ENCODE results near the gene FBN1.

The FBN1 gene

DNA sequence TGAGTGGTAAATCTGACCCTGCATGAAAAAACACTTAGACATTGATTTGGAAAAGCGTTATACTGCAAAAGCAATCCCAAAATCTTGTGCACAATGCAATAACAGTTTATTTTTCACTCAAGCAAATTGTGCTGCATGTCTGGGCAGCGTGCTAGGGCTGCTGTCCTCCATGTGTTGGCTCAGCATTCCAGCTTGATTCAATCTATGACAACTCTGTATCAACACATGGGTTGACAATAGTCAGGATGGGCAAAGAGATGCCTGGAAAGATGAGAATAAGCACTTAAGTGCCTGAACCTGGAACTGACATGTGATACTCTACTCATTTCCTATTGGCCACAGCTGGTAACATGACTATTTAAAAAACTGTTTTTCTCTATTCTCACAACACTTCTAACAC, 262.5 kb downstream of the FBN1 start:
- H3K4me1 Mint-ChIP-seq: no peaks in the 10 kb centered on the region
- ATAC-seq (no peak), DNase-seq (ENCODE audit: low spot score in 2 of 2) (no peak)
- H3K27ac Mint-ChIP-seq: no peak overlapping the region
- no peak overlapping the region for H3K4me3 Mint-ChIP-seq
- H3K9me3 Mint-ChIP-seq: no peaks in the 10 kb centered on the region
- no peaks in the 10 kb centered on the region for H3K36me3 Mint-ChIP-seq

DNA sequence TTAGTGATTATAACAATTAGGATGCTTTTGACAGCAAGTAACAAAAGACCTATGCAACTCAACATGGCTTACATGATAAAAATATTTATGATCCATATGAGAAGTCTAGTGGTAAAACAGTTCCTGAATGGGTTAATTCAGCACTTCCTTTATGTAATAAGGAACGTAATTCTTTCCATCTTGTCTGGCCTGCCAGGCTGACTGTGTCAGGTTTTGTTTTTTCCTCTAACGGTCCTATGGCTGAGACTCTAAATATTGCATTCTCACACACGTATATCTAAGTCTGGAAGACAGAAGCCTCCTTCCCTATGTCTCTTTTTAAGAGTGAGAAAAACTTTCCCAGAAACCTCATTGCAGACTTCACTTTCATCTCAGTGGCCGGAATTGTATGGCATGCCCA, 263.6 kb downstream of the FBN1 start:
- H3K36me3 Mint-ChIP-seq: no peaks in the 10 kb centered on the region
- H3K4me3 Mint-ChIP-seq: no peak overlapping the region
- ATAC-seq (no peak), DNase-seq (ENCODE audit: low spot score in 2 of 2) (no peak)
- H3K9me3 Mint-ChIP-seq: no peaks in the 10 kb centered on the region
- H3K27ac Mint-ChIP-seq: no peak overlapping the region
- no peaks in the 10 kb centered on the region for H3K4me1 Mint-ChIP-seq

DNA sequence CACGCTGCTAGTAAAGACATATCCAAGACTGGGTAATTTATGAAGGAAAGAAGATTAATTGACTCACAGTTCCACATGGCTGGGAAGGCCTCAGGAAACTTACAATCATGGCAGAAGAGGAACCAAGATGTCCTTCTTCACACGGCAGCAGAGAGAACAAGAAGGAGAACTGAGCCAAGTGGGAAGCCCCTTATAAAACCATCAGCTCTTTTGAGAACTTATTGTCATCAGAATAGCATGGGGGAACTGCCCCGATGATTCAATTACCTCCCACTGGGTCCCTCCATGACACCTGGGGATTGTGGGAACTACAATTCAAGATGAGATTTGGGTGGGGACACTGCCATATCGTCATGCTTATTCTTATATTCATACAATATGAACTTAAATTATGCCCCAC, 265.3 kb downstream of the FBN1 start:
- no peak for DNase-seq (ENCODE audit: low spot score in 2 of 2)
- H3K4me1 Mint-ChIP-seq: no peaks in the 10 kb centered on the region
- no peaks in the 10 kb centered on the region for H3K36me3 Mint-ChIP-seq
- H3K9me3 Mint-ChIP-seq: no peaks in the 10 kb centered on the region
- ATAC-seq: no peak
- H3K27ac Mint-ChIP-seq: no peak overlapping the region
- H3K4me3 Mint-ChIP-seq: no peak overlapping the region

DNA sequence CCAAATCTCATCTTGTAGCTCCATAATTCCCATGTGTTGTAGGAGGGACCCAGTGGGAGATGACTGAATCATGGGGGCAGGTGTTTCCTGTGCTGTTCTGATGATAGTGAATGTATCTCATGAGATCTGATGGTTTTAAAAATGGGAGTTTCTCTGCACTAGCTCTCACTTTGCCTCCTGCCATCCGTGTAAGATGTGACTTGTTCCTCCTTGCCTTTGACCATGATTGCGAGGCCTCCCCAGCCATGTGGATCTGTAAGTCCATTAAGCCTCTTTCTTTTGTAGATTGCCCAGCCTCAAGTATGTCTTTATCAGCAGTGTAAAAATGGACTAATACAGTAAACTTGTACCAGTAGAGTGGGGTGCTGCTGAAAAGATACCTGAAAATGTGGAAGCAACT, 269.7 kb downstream of the FBN1 start:
- ATAC-seq: no peak
- no peak overlapping the region for H3K27ac Mint-ChIP-seq
- no peaks in the 10 kb centered on the region for H3K9me3 Mint-ChIP-seq
- no peaks in the 10 kb centered on the region for H3K36me3 Mint-ChIP-seq
- no peaks in the 10 kb centered on the region for H3K4me1 Mint-ChIP-seq
- no peak overlapping the region for H3K4me3 Mint-ChIP-seq
- no peak for DNase-seq (ENCODE audit: low spot score in 2 of 2)

DNA sequence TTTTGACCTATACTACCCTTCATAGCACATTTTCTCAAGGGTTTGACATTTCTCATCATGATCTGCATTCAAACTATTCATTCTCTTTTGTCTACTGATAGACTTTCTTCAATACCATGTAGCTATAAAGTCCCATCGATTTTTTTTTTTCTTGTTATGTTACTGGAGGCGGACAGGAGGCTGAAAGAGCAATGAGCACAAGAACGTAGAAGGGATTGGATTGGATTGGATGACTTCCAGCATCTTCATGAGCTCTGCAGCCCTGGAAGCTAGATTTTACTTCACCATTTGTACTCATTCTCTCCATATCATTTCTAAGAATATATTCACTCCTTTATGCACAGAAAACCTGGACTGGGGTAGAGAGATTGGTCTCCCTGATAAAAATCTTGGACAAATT, 271.0 kb downstream of the FBN1 start:
- no peaks in the 10 kb centered on the region for H3K36me3 Mint-ChIP-seq
- ATAC-seq: no peak
- no peak overlapping the region for H3K4me3 Mint-ChIP-seq
- DNase-seq (ENCODE audit: low spot score in 2 of 2): no peak
- H3K9me3 Mint-ChIP-seq: no peaks in the 10 kb centered on the region
- no peak overlapping the region for H3K27ac Mint-ChIP-seq
- H3K4me1 Mint-ChIP-seq: no peaks in the 10 kb centered on the region

DNA sequence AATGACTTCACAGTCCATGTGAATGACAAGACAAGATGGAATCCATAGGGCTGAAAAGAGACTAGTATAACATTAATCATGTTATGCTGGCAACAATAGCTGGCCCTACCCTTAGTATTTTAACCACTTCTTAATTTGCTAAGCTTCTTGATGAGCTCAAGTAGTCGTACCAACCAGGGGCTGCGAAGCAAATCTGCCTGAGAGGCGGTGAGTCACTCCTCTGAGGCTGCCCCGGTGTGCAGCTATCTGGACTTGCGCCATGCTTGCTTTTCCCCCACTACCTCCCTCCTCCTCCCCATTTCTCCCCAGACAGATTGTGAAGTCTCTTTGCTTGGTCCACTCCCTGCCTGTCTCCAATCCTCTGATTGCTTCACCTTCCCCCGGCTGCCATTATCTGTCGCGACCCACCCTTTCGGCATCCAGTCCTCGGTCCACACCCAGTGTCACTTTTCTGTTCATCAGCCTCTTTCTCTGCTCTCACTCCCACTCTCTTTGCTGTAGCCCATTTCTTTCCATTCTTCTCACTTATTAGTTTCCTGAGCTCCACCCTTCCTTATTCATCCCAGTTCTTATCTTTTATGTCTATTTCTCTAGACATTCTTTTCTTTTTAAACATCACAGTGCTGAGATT, 271.6 kb downstream of the FBN1 start:
- Mint-ChIP-seq H3K27ac (no peak overlapping the region), H3K4me3 (no peak overlapping the region), H3K4me1 (no peaks in the 10 kb centered on the region), H3K36me3 (no peaks in the 10 kb centered on the region), H3K9me3 (no peaks in the 10 kb centered on the region)
- DNase-seq (ENCODE audit: low spot score in 2 of 2) (no peak), ATAC-seq (no peak)

DNA sequence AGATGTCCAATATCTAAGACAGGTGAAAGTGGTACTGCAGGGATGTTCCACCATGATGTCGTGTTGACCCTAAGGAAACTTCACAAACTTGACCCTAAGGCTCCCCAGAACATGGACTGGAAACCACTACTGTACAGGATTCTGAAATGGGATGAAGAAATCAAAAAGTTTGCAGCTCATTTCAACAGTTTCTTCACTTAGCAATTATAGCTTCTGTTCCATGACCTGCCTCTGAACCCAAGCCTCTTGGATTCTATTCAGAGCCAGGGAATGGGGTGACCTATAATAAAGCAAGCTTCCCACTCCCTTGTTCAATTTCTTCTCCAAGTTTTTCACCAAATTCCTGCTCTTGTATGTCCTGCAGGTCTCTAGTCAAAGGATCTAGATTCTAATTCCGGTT, 273.5 kb downstream of the FBN1 start:
- Mint-ChIP-seq H3K36me3 (no peaks in the 10 kb centered on the region), H3K4me1 (no peaks in the 10 kb centered on the region), H3K9me3 (no peaks in the 10 kb centered on the region), H3K27ac (no peak overlapping the region), H3K4me3 (no peak overlapping the region)
- DNase-seq (ENCODE audit: low spot score in 2 of 2) (no peak), ATAC-seq (no peak)

DNA sequence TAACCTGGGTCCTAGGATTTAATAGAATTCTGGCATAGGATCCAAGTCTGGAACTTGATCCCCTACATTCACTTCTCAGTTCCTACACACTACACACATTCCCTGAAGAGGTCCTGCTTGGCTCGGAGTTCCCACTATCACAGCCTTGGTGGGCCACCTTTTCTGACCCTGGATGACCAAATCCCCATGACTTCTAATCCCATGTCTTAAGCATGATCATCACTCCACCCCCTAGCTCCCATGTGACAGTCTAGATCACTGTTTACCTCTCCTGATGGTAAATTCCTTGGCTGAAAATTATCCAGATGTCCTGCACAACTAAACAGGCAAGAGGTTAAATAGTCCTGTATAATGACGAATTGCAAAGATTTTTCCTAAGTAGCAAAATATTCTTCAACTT, 274.0 kb downstream of the FBN1 start:
- ATAC-seq: no peak
- H3K9me3 Mint-ChIP-seq: no peaks in the 10 kb centered on the region
- DNase-seq (ENCODE audit: low spot score in 2 of 2): no peak
- no peaks in the 10 kb centered on the region for H3K36me3 Mint-ChIP-seq
- H3K4me3 Mint-ChIP-seq: no peak overlapping the region
- no peak overlapping the region for H3K27ac Mint-ChIP-seq
- no peaks in the 10 kb centered on the region for H3K4me1 Mint-ChIP-seq

DNA sequence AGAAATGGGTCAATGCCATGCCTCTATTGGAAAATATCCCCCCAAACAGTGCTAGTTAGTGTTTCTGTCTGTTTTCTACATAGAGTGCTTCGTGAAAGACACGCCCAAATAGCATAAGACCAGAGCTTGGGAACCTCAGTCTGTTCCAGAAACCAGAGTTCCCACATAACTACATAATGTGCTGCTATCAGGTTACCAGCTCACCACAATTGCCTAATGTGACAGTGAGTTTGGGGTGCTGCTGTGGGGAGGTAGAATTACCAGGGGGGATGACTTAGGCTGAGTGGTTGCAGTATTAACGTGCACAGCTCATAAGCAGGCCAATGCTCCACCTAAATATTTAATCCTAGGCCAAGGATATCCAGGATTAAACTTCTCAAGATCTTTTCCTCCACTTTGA, 275.0 kb downstream of the FBN1 start:
- ATAC-seq (no peak), DNase-seq (ENCODE audit: low spot score in 2 of 2) (no peak)
- Mint-ChIP-seq H3K4me1 (no peaks in the 10 kb centered on the region), H3K9me3 (no peaks in the 10 kb centered on the region), H3K36me3 (no peaks in the 10 kb centered on the region), H3K4me3 (no peak overlapping the region), H3K27ac (no peak overlapping the region)

DNA sequence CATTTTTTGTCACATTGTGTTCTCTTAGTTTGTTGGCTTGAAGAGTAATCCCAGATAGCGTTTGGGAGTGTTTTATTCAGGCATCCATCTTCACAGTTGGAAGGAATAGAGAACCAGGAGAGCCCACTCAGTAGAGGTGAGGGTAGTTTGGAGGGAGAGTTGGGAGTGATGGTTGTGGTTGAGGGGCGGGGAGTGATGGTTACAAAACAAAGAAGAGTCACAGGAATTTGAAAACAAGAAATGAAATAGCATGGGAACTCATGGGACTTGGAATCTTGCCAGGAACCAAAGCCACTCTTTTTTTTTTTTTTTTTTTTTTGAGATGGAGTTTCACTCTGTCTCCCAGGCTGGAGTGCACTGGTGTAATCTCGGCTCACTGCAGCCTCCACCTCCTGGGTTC, 278.0 kb downstream of the FBN1 start:
- ATAC-seq: no peak
- Mint-ChIP-seq H3K4me3 (no peak overlapping the region), H3K36me3 (no peaks in the 10 kb centered on the region), H3K27ac (no peak overlapping the region), H3K9me3 (no peaks in the 10 kb centered on the region), H3K4me1 (no peaks in the 10 kb centered on the region)
- DNase-seq (ENCODE audit: low spot score in 2 of 2): no peak

DNA sequence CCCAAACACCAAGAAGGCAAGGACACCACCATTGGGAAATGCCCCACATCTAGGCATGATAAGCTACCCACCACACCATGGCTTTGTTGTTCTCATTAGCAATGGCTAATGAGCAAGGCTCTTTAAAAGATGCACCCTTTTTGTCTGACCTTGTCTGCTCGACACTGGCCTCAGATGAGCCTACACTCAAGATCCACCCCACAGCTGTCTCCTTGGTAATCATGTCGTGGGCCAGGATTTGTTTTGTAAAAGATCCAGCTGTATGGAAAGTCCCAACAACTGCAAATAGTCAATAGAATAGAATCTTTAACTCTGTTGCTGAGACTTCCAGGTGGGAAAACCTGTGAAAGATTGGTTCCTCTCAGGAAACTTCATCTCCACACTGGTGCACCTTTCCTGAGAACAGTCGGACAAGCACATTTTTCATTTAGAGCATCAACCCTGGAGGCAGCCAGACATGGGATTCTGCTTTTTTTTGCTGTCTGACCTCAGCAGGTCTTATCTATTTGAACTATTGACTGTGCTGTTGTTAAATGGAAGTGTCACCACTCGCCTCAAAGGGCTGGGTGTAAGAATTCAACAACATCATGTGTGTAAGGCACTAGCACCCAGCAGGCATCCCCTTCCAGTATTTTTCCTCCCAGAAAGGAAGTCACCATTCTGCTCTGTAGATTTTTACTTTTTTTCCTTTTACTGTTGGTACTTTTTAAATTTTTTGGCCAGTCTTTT, 278.8 kb downstream of the FBN1 start:
- no peak for ATAC-seq

DNA sequence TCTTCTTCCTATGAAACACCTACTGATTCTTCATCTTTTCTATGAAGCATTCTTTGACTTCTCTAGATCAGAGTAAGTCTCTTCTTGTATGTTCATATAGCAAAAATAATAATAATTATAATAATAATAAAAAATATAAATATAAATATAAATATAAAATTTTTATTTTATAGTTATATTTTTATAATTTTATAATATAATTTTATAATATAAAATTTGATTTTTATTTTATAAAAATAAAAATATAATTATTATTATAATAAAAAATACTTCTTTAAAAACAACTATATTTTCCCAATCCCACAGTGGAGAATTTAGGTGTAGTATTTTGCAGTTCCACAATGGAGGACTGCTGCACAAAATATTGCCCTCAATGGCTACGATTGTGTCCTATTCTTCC, 279.9 kb downstream of the FBN1 start:
- H3K36me3 Mint-ChIP-seq: no peaks in the 10 kb centered on the region
- H3K4me1 Mint-ChIP-seq: no peaks in the 10 kb centered on the region
- no peaks in the 10 kb centered on the region for H3K9me3 Mint-ChIP-seq
- H3K27ac Mint-ChIP-seq: no peak overlapping the region
- no peak for DNase-seq (ENCODE audit: low spot score in 2 of 2)
- H3K4me3 Mint-ChIP-seq: no peak overlapping the region
- no peak for ATAC-seq

More for the DNA sequence above, 278.8 kb downstream of the FBN1 start:
- no peak for DNase-seq (ENCODE audit: low spot score in 2 of 2)
- H3K27ac Mint-ChIP-seq: no peak overlapping the region
- no peaks in the 10 kb centered on the region for H3K4me1 Mint-ChIP-seq
- H3K9me3 Mint-ChIP-seq: no peaks in the 10 kb centered on the region
- H3K4me3 Mint-ChIP-seq: no peak overlapping the region
- no peaks in the 10 kb centered on the region for H3K36me3 Mint-ChIP-seq

DNA sequence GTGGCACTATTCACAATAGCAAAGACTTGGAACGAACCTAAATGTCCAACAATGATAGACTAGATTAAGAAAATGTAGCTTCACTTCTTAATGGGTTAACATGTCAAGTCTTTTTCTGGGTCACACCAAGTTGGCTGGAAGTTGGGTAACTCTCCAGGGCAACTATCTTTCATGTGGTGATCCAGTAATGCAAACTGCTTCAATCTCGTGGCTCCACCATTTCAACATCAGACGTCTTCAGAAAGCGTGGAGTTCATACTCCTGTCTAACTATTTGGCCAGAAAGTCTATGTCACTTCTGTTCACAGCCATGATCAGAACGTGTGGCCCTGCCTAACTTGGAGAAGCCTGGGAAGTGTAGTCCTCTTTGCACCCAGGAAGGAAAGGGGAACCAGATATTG, 282.0 kb downstream of the FBN1 start:
- ATAC-seq: no peak
- DNase-seq (ENCODE audit: low spot score in 2 of 2): no peak
- Mint-ChIP-seq H3K4me3 (no peak overlapping the region), H3K27ac (no peak overlapping the region), H3K36me3 (no peaks in the 10 kb centered on the region), H3K9me3 (no peaks in the 10 kb centered on the region), H3K4me1 (no peaks in the 10 kb centered on the region)

DNA sequence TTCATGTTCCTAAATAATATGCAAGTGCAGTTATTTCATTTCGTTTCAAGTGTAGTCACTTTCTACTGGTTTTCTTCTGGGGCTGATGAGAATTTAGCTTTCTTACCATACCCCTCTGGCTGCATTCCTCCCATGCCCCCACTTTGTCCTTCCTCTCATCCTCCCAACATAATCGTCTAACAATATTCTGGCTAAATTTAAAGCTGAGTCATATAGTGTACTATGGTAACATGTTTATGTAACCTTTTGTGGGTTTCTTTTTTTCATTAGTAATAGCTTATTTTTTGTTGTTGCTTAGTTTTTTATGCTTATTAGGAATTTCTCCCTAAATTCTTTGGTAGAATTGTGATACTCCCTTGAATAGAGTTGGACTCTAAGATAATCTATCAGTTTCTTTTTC, 283.8 kb downstream of the FBN1 start:
- no peak overlapping the region for H3K4me3 Mint-ChIP-seq
- ATAC-seq (no peak), DNase-seq (ENCODE audit: low spot score in 2 of 2) (no peak)
- no peaks in the 10 kb centered on the region for H3K9me3 Mint-ChIP-seq
- H3K36me3 Mint-ChIP-seq: no peaks in the 10 kb centered on the region
- H3K4me1 Mint-ChIP-seq: no peaks in the 10 kb centered on the region
- no peak overlapping the region for H3K27ac Mint-ChIP-seq

DNA sequence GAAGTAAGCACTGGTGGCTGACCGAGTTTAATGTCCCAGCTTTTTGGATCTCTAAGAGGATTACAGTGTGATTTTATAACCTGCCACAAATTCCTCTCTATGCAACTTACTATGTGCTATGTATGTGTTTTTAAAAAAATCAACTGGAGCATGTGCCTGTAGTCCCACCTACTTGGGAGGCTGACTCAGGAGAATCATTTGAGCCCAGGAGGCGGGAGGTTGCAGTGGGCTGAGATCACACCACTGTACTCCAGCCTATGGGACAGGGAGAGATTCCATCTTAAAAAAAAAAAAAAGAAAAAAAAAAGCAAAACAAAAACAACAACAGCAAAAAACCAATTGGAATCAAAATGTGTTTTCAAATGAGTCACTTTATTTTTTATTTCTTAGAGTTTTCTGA, 284.7 kb downstream of the FBN1 start:
- H3K36me3 Mint-ChIP-seq: no peaks in the 10 kb centered on the region
- DNase-seq (ENCODE audit: low spot score in 2 of 2) (no peak), ATAC-seq (no peak)
- H3K4me1 Mint-ChIP-seq: no peaks in the 10 kb centered on the region
- H3K4me3 Mint-ChIP-seq: no peak overlapping the region
- H3K27ac Mint-ChIP-seq: no peak overlapping the region
- no peaks in the 10 kb centered on the region for H3K9me3 Mint-ChIP-seq

Measured in stimulated activated effector memory CD8-positive, alpha-beta T cell treated with anti-CD3 and anti-CD28 coated beads, Interleukin-12 subunit alpha, Interleukin-12 subunit beta, amount 100 ng/mL, for 72 hours (primary cell).